GM19035 (cell line): ENCODE measurements around the gene CHN2.

Experiments used
- ATAC-seq: cut with Tn5 transposase; IDR thresholded peaks from one replicate; pipeline ENCODE4 v1.9.1; 2021; ENCODE audit not compliant: unreplicated experiment

CHN2 gene

DNA sequence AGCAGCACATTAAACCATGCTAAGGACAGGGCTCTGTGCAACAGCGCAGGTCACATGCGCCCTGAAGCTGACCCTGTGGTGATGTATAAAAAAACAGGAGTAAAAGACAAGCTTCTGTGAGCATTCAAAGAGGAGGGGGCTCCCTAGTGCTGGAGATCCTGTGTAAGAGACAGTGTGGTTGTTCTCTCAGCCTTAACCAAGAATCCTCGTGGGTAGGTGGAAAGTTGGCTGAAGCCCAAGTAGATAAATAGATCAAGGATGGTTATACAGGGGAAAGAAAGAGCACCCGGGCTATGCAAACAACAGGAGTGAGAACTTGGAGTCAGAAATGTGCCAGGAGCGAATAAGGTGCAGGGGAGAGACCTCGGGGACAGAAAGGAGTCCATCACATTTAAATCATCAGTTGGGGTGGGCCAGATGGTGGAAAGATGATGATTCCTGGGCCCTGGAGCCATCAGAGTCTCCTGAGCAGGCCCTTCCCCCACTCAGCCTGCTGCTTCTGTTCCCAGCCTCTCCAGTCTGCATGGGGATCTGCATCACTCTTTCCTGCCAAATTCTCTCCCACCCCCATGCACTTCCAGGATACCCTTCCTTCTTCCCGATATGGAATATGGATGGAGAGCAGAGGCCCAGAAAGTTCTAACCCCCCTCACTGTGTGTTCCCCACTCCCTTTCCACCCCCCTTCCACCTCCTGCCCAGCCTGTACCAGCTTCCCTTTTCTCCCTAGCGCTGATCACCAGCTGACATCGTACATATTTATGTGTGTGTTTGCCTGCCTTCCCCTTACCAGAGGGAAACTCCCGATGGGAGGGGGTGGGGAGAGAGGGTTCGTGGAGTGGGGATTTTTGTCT, 291.0 kb downstream of the CHN2 start:
- ATAC-seq = no peak

- ATAC-seq = no peak
Observed at GRCh38 chr7:29486191-29486700, 291.7 kb downstream of the CHN2 start.

DNA sequence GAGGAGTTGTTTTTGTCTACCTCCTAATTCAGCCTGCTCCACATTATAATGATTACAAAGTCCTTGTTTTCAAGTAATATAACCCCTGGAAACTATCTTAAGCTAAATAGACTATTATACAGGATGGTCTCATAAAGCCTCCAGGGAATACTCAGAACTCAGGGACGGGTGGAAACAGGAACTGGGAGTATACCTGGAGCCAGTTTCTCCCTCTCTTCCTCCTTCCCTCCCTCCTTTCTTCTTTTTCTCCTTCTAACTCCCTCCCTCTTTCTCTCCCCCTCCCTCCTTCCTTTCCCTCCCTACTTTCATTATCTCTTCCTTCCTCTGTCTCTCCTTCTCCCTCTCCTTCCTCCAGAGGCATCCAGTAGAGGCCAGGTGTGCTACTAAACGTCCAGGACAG, 292.8 kb downstream of the CHN2 start:
- no peak for ATAC-seq

DNA sequence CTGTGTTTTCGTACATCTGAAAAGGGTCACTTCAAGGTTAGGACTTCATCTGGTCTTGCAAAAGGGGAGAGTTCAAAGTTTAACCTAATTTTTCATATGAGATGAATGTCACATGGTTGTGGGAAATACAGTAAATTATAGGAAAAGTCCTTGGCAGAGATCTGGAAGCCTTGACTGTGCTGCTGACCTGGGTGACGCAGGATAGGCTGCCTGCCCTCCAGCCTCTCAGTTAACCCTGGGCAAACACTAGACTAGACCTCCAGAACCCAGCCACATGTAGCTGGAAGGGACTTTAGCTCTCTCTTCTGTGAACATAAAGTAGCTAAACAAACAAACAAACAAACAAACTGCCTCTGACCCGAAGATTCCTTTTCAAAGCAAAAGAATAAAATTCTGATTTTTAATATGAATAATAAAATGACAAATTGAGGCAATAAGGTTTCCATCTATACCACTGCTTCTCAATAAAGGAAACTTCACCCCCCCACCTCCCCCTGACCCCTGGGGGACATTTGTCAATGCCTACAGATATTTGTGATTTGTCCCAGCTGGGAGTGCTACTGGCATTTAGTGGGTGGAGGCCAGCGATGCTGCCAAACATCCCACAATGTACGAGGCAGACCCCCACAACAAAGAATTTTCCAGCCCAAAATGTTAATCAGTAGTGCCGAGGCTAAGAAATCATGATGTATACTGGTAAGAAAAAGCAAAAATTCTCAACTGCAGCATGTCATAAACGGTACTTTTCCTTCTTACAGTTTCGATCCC, 293.8 kb downstream of the CHN2 start:
- no peak for ATAC-seq

GRCh38 chr7:29488977-29489376, 294.4 kb downstream of the CHN2 start:
- ATAC-seq = no peak

DNA sequence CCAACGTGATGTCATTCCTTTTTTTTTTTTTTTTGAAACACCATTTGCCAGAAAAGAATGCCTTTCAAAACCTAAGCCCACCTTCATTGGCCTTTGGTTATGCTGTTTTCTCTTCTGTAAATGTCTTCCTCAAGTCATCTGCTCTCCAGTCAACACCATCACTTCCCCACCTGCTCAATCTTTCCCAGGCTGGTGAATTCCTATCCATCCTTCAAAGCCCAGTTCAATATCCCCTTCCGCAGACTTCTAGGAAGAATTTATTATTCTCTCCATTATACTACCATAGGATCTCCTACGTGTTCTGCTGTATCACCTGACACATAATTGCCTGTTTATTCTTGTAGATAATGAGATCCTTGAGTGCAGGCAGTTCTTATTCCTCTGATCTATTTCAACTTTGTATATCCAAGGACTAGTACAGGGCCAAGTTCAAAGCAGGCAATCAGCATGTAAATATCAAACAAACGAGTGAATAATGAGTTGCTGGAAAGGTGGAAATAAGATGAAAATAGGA, 295.6 kb downstream of the CHN2 start:
- no peak for ATAC-seq

DNA sequence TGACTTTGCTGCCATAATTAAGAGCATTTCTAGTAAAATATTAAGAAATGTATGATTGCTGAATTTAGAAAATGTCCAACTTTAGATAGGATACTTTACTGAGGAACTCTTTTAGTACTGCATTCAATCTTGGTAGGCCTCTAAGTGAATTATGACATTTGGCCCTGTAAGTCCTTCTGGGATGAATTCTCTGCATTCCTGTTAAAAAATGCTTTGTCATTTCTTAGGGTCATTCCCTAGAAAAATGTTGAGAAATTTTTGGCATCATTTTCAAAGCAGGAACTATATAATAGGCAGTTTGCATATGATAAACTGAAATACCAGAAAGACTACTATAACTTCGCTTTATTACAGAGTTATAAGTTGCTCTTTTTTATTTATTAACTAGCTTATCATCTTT, 299.8 kb downstream of the CHN2 start:
- no peak for ATAC-seq

- ATAC-seq = no peak
Observed at GRCh38 chr7:29495653-29496052, 301.1 kb downstream of the CHN2 start.

- ATAC-seq = no peak
Observed at GRCh38 chr7:29496355-29497020, 301.9 kb downstream of the CHN2 start.

DNA sequence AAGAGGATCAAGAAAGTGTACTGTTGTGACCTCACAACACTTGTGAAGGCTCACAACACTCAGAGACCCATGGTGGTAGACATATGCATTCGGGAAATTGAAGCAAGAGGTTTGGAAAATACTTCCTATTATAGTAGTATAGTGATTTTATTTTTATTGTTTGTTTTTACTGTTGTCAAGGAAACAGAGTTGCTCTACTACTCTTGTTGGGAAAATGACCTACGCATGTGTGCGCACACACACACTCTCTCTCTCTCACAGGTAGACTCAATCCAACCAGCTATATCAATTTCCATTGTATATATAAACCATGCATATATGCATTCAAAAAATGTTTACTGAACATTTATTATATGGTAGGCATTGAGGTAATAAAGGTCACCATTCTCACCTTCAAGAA, 305.4 kb downstream of the CHN2 start:
- no peak for ATAC-seq

DNA sequence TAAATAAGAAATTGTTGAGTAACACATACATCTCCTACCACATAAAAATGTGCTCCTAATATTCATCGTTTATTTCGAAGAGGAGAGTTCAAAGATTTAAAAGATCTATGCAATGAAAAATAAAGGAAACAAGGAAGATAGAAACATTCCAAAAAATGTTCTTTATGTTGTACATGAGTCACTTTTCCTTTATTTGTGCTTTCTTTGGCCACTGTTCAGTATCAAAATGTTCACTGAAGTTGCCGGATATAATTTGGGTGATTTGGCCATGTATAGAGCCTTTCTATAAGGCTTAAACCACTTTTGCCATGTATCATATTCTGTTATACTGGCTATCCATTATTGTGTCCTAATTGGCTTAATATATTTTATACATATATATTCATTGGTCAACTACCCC, 306.1 kb downstream of the CHN2 start:
- ATAC-seq = no peak

DNA sequence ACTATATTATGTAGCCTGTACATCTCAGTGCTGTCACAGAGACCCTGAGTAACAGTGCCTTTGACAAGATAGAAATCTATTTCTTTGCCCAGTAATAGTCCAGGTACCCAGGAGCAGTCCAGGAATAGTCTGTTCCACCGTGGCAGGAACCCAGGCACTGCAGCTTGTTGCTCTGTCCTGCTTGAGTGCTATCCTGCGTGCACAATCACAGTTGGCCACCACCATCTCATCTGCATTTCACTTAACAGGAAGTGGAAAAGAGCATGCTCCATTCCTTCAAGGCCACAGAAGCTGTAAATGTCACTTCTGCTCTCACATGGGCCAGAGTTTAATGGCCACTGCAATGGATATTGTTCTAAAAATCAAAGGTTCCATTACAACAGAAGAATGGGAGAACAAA, 307.6 kb downstream of the CHN2 start:
- ATAC-seq = no peak

- ATAC-seq = no peak
Observed at GRCh38 chr7:29505931-29506330, 311.4 kb downstream of the CHN2 start.

- ATAC-seq = no peak
Observed at GRCh38 chr7:29508608-29509007, 314.0 kb downstream of the CHN2 start.

GRCh38 chr7:29510028-29510427, 315.5 kb downstream of the CHN2 start:
- ATAC-seq = no peak

- no peak for ATAC-seq
Observed at GRCh38 chr7:29511337-29511736, 316.8 kb downstream of the CHN2 start.

DNA sequence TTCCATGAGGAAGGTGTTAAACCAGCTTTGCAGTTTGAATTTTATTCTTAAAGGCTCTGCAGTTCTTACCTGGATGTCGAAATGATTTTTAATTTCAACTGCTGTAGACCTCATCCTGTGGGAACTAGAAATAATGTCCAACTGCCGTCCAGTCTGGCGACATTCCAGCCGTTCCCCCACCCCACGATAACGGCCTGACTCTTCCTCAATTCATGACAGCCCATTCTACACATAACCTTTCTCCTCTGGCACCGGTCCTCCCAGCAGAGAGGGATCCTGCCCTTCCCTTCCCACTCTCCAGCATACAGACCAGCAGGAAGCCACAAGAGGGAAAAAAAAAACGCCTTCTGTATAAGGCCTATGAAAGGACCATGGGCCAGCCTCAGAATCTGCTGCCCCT, 317.3 kb downstream of the CHN2 start:
- no peak for ATAC-seq

- ATAC-seq = no peak
Observed at GRCh38 chr7:29516491-29516890, 321.9 kb downstream of the CHN2 start.

DNA sequence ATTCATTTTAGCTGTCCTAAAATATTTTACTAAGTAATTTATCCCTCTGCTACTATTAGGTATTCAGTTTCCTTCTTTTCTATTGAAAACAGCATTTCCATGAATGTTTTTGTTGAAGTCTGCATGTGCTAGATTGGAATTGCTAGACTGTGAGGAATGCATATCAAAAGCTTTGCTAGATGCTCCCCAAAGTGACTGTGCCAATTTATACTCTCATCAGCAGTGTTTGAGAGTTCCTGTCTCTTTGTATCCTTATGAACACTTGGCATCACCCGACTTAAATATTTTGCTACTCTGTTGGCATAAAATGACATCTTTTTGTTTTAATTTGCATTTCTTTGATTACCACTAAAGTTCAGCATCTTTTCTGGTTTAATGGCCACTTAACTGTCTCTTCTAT, 324.0 kb downstream of the CHN2 start:
- no peak for ATAC-seq

- no peak for ATAC-seq
Observed at GRCh38 chr7:29523728-29524127, 329.2 kb downstream of the CHN2 start.

DNA sequence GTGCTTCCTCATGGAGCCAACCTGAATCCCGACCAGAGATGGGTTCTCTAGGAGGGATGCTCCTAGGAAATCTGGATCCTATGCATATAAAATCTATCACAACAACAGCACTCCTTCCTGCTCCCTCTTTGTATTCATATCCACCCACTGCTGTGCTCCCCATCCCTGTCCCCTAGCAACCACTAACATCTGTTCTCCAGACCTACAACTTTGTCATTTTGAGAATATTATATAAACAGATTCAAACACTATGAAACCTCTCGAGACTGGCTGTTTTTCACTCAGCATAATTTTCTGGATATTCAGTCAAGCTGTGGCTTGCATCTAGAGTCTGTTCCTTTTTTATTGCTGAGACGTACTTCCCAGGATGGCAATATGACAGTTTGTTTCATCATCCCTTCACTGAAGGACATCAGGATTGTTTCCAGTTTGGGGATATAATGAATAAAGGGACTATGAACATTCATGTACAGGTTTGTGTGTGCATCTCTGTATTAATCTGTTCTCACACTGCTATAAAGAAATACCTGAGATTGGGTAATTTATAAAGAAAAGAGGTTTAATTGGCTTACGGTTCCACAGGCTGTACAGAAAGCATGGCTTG, 333.0 kb downstream of the CHN2 start:
- no peak for ATAC-seq
